GM21526 (cell line): ENCODE results near the gene TMEM117.

Experiments
- ATAC-seq: cut with Tn5 transposase; IDR thresholded peaks from one replicate; pipeline ENCODE4 v1.9.1; 2021; ENCODE audit warnings: moderate library complexity; ENCODE audit not compliant: unreplicated experiment, low FRiP score

TMEM117 gene

GRCh38 chr12:44258246-44258645, 422.4 kb downstream of the TMEM117 start:
- no peak for ATAC-seq

GRCh38 chr12:44259890-44260289, 424.0 kb downstream of the TMEM117 start:
- no peak for ATAC-seq

- no peak for ATAC-seq
These were observed 424.7 kb downstream of the TMEM117 start for GRCh38 chr12:44260581-44260980.

GRCh38 chr12:44285321-44285960, 449.6 kb downstream of the TMEM117 start:
- no peak for ATAC-seq

GRCh38 chr12:44286336-44286735, 450.5 kb downstream of the TMEM117 start:
- no peak for ATAC-seq

- no peak for ATAC-seq
These were observed 451.1 kb downstream of the TMEM117 start for GRCh38 chr12:44286821-44287505.

- ATAC-seq = no peak
These were observed 451.7 kb downstream of the TMEM117 start for GRCh38 chr12:44287545-44287944.

GRCh38 chr12:44294649-44295048, 458.8 kb downstream of the TMEM117 start:
- ATAC-seq = peak; percentile 97

- ATAC-seq = no peak
These were observed 460.2 kb downstream of the TMEM117 start for GRCh38 chr12:44295958-44296623.

GRCh38 chr12:44296624-44297197, 460.8 kb downstream of the TMEM117 start:
- ATAC-seq = no peak

GRCh38 chr12:44299524-44299923, 463.6 kb downstream of the TMEM117 start:
- no peak for ATAC-seq

GRCh38 chr12:44307506-44308168, 471.8 kb downstream of the TMEM117 start:
- peak; percentile 83 for ATAC-seq

- no peak for ATAC-seq
These were observed 477.3 kb downstream of the TMEM117 start for GRCh38 chr12:44313188-44313587.

- ATAC-seq = no peak
These were observed 478.2 kb downstream of the TMEM117 start for GRCh38 chr12:44314007-44314500.

- ATAC-seq = peak; percentile 88
These were observed 481.8 kb downstream of the TMEM117 start for GRCh38 chr12:44317651-44318126.

GRCh38 chr12:44331269-44331668, 495.4 kb downstream of the TMEM117 start:
- ATAC-seq = no peak

- no peak for ATAC-seq
These were observed 498.5 kb downstream of the TMEM117 start for GRCh38 chr12:44334347-44334746.

- ATAC-seq = no peak
These were observed 499.1 kb downstream of the TMEM117 start for GRCh38 chr12:44335030-44335429.

GRCh38 chr12:44336577-44336976, 500.7 kb downstream of the TMEM117 start:
- no peak for ATAC-seq

- no peak for ATAC-seq
These were observed 506.5 kb downstream of the TMEM117 start for GRCh38 chr12:44342371-44342770.
